Cardiac muscle cell (in vitro differentiated cells and primary cell): ENCODE data around the gene BTRC. TPM values are rescaled to one million over a fixed set of nuclear protein-coding genes. Genes with fewer than 3 reads are reported as not detected.

ENCODE experiments used
- DNase-seq, 2 donors: peaks; one replicate each; pipeline versions ENCODE4 v3.0.0 to v3.0.0-alpha.2; 2010 to 2017; ENCODE audit warnings: low read depth in 1 of 2, low spot score in 1 of 2
- H3K27ac ChIP-seq: fragments of 200-600 bp; sonication (generic); 2 replicates; pipeline ENCODE4 v1.5.1; 2016
- H3K27me3 ChIP-seq: fragments of 200-600 bp; sonication (generic); 2 replicates; pipeline ENCODE4 v1.6.0; 2016; ENCODE audit warnings: control low read depth
- H3K36me3 ChIP-seq: fragments of 200-600 bp; sonication (generic); 2 replicates; pipeline ENCODE4 v1.5.1; 2016; ENCODE audit warnings: control low read depth
- H3K4me1 ChIP-seq: fragments of 200-600 bp; sonication (generic); 2 replicates; pipeline ENCODE4 v1.8.1; 2017; ENCODE audit warnings: low read depth, mild to moderate bottlenecking, mixed run types
- H3K4me3 ChIP-seq: fragments of 200-600 bp; sonication (generic); 2 replicates; pipeline ENCODE4 v1.5.1; 2016; ENCODE audit warnings: mild to moderate bottlenecking
- H3K9me3 ChIP-seq: fragments of 200-600 bp; sonication (generic); 2 replicates; pipeline ENCODE4 v1.5.1; 2017; ENCODE audit warnings: low read depth, mild to moderate bottlenecking, control low read depth
- CTCF ChIP-seq: IDR thresholded peaks from 2 replicates; pipeline ENCODE4 v1.5.1; 2012; ENCODE audit warnings: low read depth, mild to moderate bottlenecking, low read length
- polyA plus RNA-seq: library from polyadenylated mRNA; unstranded; fragments of >200 nt; fragmentation: Nextera tagmentation; extraction: Ambion mirVana; gene quantifications from 2 replicates; pipeline ENCODE4 v1.2.1, GENCODE V29; 2016
- total RNA-seq: library from RNA; depleted of rRNA; stranded (reverse); fragments of >200 nt; gene quantifications from 2 replicates; pipeline ENCODE4 v1.2.3, GENCODE V29; 2016

The BTRC gene
- total and polyA plus RNA-seq, 2 experiments from 2014 or later, result 14.0 to 22.3 TPM

DNA sequence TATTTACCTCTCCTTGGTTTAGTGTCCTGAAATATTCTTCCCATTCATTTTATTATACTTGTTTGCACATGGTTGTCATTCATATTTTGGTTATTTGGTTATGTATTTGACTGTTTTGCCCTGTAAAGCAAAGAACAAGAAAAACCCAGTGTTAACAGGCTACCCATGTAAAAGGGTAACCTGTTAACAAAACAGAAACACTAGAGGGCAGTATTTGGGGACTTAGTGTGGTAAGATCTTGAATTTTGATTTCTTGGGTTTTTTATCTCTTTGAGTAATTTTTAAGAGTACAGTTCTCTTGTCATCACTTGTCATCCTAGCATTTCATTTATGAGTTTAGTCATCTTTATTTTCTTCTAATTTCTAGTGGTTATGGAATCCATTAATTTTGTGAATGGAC, 182.8 kb downstream of the BTRC start:
- DNase-seq, result peak; percentile 32 to 47
- H3K36me3 ChIP-seq, result peaks cover 15% of the 10 kb centered on the region
- H3K9me3 ChIP-seq, result no peaks in the 10 kb centered on the region
- H3K27me3 ChIP-seq, result no peaks in the 10 kb centered on the region
- no peak overlapping the region for H3K4me3 ChIP-seq
- TF ChIP-seq CTCF, result peak; percentile 49
- H3K27ac ChIP-seq, result no peak overlapping the region
- H3K4me1 ChIP-seq, result no peaks in the 10 kb centered on the region

- DNase-seq, result no peak
- no peak for TF ChIP-seq CTCF
- Histone ChIP-seq H3K36me3 (peaks cover 7% of the 10 kb centered on the region), H3K9me3 (no peaks in the 10 kb centered on the region), H3K4me3 (no peak overlapping the region), H3K27ac (no peak overlapping the region), H3K4me1 (no peaks in the 10 kb centered on the region), H3K27me3 (no peaks in the 10 kb centered on the region)
Measured at GRCh38 chr10:101538446-101538845, 184.5 kb downstream of the BTRC start.

- no peaks in the 10 kb centered on the region for H3K9me3 ChIP-seq
- no peaks in the 10 kb centered on the region for H3K27me3 ChIP-seq
- peak in 1 of 2 donors; percentile 60 for DNase-seq
- no peak overlapping the region for H3K27ac ChIP-seq
- TF ChIP-seq CTCF, result no peak
- no peak overlapping the region for H3K4me3 ChIP-seq
- peaks cover 13% of the 10 kb centered on the region for H3K4me1 ChIP-seq
- H3K36me3 ChIP-seq, result no peaks in the 10 kb centered on the region
Measured at GRCh38 chr10:101545898-101546297, 191.9 kb downstream of the BTRC start.

DNA sequence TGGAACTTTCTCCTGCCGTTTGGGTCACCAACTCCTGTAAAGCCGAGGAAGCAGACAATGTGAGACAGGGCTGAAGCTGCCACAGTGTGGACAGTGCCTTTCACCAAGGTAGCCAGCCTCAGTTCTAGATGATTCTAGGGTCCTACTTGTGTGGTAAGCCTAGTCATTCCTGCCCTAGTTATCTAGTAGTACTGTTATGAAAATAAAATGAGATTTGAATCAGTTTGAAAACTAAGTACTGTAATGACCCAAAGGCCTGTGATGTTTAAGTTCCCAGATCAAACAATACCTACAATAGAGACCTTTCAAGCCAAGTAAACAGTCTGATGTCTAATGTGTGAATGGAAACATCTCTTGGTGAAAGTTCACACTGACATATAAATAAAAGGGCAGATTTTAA, 197.0 kb downstream of the BTRC start:
- H3K4me3 ChIP-seq, result no peak overlapping the region

DNA sequence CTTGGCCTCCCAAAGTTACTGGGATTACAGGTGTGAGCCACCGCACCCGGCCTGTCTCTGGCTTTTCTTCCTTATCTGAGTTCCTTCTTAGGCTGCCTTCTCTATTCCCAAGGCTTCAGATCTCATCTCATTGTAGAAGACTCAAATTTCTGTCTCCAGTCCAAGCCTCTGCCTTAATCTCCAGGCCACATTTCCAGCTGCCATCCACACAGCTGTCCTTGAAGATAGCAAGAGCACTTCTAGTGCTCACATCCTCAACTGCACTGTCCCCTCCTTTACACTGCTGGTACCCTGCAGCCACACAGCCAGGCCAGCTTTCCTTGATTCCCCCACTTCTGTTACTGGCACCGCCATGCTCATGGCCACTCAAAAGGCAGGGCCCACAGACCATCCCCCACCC, 198.5 kb downstream of the BTRC start:
- H3K9me3 ChIP-seq, result no peaks in the 10 kb centered on the region
- peaks cover 4% of the 10 kb centered on the region for H3K4me1 ChIP-seq
- H3K4me3 ChIP-seq, result no peak overlapping the region
- H3K27me3 ChIP-seq, result no peaks in the 10 kb centered on the region
- DNase-seq, result no peak
- no peak overlapping the region for H3K27ac ChIP-seq
- H3K36me3 ChIP-seq, result peaks cover 8% of the 10 kb centered on the region
- no peak for TF ChIP-seq CTCF

More for the DNA sequence above, 197.0 kb downstream of the BTRC start:
- no peak for DNase-seq
- TF ChIP-seq CTCF, result no peak
- Histone ChIP-seq H3K36me3 (peaks cover 8% of the 10 kb centered on the region), H3K4me1 (peaks cover 8% of the 10 kb centered on the region), H3K9me3 (no peaks in the 10 kb centered on the region), H3K27ac (no peak overlapping the region), H3K27me3 (no peaks in the 10 kb centered on the region)

DNA sequence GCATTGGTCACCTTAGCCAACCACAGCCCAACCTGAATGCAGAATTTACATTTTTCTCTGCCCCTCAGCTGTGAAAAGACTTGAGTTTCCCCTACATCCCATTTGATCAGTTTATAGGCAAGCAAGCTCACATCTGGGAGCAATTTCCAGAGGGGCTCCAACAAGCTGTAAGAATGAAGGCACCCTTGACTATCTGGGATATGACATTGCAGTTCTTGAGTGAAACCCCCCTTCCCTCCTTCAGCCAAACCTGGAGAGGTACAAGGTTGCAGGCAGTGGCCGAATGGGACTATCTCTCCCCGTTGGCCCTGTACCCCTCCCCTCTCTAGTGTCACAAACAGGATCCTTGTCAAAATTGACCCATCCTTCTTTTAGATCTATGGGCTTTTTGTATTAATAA, 203.6 kb downstream of the BTRC start:
- Histone ChIP-seq H3K4me3 (no peak overlapping the region), H3K27ac (no peak overlapping the region), H3K4me1 (no peaks in the 10 kb centered on the region), H3K36me3 (peaks cover 5% of the 10 kb centered on the region), H3K9me3 (no peaks in the 10 kb centered on the region), H3K27me3 (no peaks in the 10 kb centered on the region)
- no peak for DNase-seq
- no peak for TF ChIP-seq CTCF
